GM12878 (cell line): ENCODE measurements around the gene ACTR2. TPM values are rescaled to one million over a fixed set of nuclear protein-coding genes. Genes with fewer than 3 reads are reported as not detected.

Experiments used
- ATAC-seq: fragments of 200-7000 bp; cut with Tn5 transposase; 3 replicates; pipeline ENCODE4 v1.9.1; 2020; ENCODE audit warnings: mild to moderate bottlenecking, moderate library complexity
- BruUV-seq: library from RNA; stranded (reverse); fragments of 400-500 nt; replicated peaks from 2 replicates; lab custom pipeline; 2021; lab: Mats Ljungman, UMichigan
- CTCF ChIA-PET: fragments of 300-600 bp; sonication (Branson Sonifier 250); formaldehyde crosslinking; extraction: SDS; loops from one replicate; lab custom pipeline; 2021; ENCODE audit warnings: inconsistent platforms; lab: Yijun Ruan, JAX
- POLR2A ChIA-PET: fragments of 350-600 bp; formaldehyde crosslinking; extraction: SDS; loops from one replicate; lab custom pipeline; 2021; ENCODE audit warnings: inconsistent platforms; lab: Charles Lee
- RAD21 ChIA-PET: fragments of 300-600 bp; sonication (Branson Sonifier 250); formaldehyde crosslinking; loops from one replicate; lab custom pipeline; 2023; ENCODE audit warnings: antibody characterized with exemption; ENCODE audit not compliant: unreplicated experiment; lab: Charles Lee
- SMC1A ChIA-PET: fragments of 300-600 bp; sonication (Branson Sonifier 250); formaldehyde crosslinking; loops from one replicate; lab custom pipeline; 2023; ENCODE audit not compliant: unreplicated experiment, uncharacterized antibody; lab: Charles Lee
- DNase-seq: peaks from one replicate; pipeline ENCODE4 v3.0.0-alpha.2; 2011; ENCODE audit warnings: low read depth, low spot score
- FAIRE-seq: peaks from 3 replicates; lab custom pipeline; 2011; peaks lifted over from hg19 to GRCh38; lab: Jason Lieb, UNC
- H2AFZ ChIP-seq: 2 replicates; pipeline ENCODE4 v1.6.0; 2011; ENCODE audit warnings: low read depth, low read length, control low read depth; ENCODE audit not compliant: control insufficient read depth
- H3K27ac ChIP-seq: 2 replicates; pipeline ENCODE4 v1.5.1; 2011; ENCODE audit warnings: control low read depth; ENCODE audit not compliant: control insufficient read depth, insufficient read depth
- H3K27me3 ChIP-seq, 2 experiments: replicated peaks in 1 of 2; 2 replicates each; pipeline versions ENCODE4 v1.6.0 to v1.6.1; 2011; ENCODE audit warnings: low read length in 1 of 2; ENCODE audit not compliant: control insufficient read depth in 2 of 2, insufficient read depth in 2 of 2
- H3K36me3 ChIP-seq, 2 experiments: 2 replicates each; pipeline ENCODE4 v1.5.1; 2011; ENCODE audit warnings: low read length in 1 of 2; ENCODE audit not compliant: control insufficient read depth in 2 of 2, insufficient read depth in 2 of 2
- H3K4me1 ChIP-seq: 2 replicates; pipeline ENCODE4 v1.6.1; 2011; ENCODE audit warnings: mild to moderate bottlenecking, low read length, moderate library complexity, mixed read lengths; ENCODE audit not compliant: control insufficient read depth, insufficient read depth
- H3K4me2 ChIP-seq: 2 replicates; pipeline ENCODE4 v1.6.0; 2011; ENCODE audit warnings: control low read depth; ENCODE audit not compliant: control insufficient read depth, insufficient read depth
- H3K4me3 ChIP-seq: fragments of 200-600 bp; sonication (generic); 2 replicates; pipeline ENCODE4 v1.5.1; 2016
- H3K79me2 ChIP-seq: 2 replicates; pipeline ENCODE4 v1.6.0; 2011; ENCODE audit warnings: low read length; ENCODE audit not compliant: control insufficient read depth, insufficient read depth
- H3K9ac ChIP-seq: 2 replicates; pipeline ENCODE4 v1.8.0; 2011; ENCODE audit warnings: low read length, control low read depth, mixed read lengths; ENCODE audit not compliant: control insufficient read depth, insufficient read depth
- H3K9me3 ChIP-seq: replicated peaks from 3 replicates; pipeline ENCODE4 v1.5.1; 2011; ENCODE audit warnings: mild to moderate bottlenecking, low read length; ENCODE audit not compliant: control insufficient read depth, insufficient read depth
- H4K20me1 ChIP-seq: 2 replicates; pipeline ENCODE4 v1.6.0; 2011; ENCODE audit not compliant: control insufficient read depth, insufficient read depth
- ASH2L ChIP-seq: fragments of 300-600, 200-600 bp; sonication (generic); IDR thresholded peaks from 2 replicates; pipeline ENCODE4 v1.6.1; 2017; ENCODE audit warnings: low read depth, mild to moderate bottlenecking, borderline replicate concordance
- PAX8 ChIP-seq: fragments of 450-650 bp; IDR thresholded peaks from 2 replicates; pipeline ENCODE4 v1.6.1; 2017; ENCODE audit warnings: mild to moderate bottlenecking, moderate library complexity
- PML ChIP-seq: IDR thresholded peaks from 2 replicates; pipeline ENCODE4 v1.6.1; 2012; ENCODE audit warnings: low read length, inconsistent platforms
- SUZ12 ChIP-seq: fragments of 200-600 bp; sonication (generic); IDR thresholded peaks from one replicate; pipeline ENCODE4 v1.6.1; 2018; ENCODE audit warnings: antibody characterized with exemption, mild to moderate bottlenecking; ENCODE audit not compliant: unreplicated experiment
- TBL1XR1 ChIP-seq: IDR thresholded peaks from 2 replicates; pipeline ENCODE4 v1.6.1; 2012; ENCODE audit warnings: low read depth, low read length, improper control_type of control experiment
- ZBED1 ChIP-seq: IDR thresholded peaks from 2 replicates; pipeline ENCODE4 v1.6.1; 2016; ENCODE audit warnings: borderline replicate concordance
- WGBS: methylation state at CpG from one replicate; pipeline ENCODE4 v1.1.6; 2016; ENCODE audit warnings: low lambda C conversion rate; ENCODE audit not compliant: insufficient replicate concordance, insufficient coverage; ENCODE audit errors: missing lambda C conversion rate; 5-methylcytosine and 5-hydroxymethylcytosine counted together
- in situ Hi-C: fragments of 300-500 bp; cut with MboI; formaldehyde crosslinking; loops from 9 replicates; pipeline ENCODE4 v1.14.3; 2018; ENCODE audit warnings: mixed read lengths
- intact Hi-C: fragments of 100-400 bp; cut with micrococcal nuclease; formaldehyde crosslinking; loops from one replicate; pipeline ENCODE4 v1.14.2; 2022; ENCODE audit not compliant: unreplicated experiment
- polyA plus RNA-seq, 11 experiments: library from polyadenylated mRNA; depleted of rRNA in 4 of 11; unstranded in 6 of 11; stranded (reverse) in 5 of 11; fragments of >200 nt; fragmentation: Nextera tagmentation in 4 of 11; fragmentation: Illumina TruSeq in 1 of 11; extraction: Ambion mirVana in 4 of 11; extraction: Trizol in 1 of 11; gene quantifications; 1 replicate in 1 of 11; 2 replicates in 10 of 11; pipeline versions ENCODE4 v1.2.1 to v1.2.3, GENCODE V29; 2011 to 2016; ENCODE audit warnings: inconsistent platforms in 2 of 11, missing spikeins in 2 of 11, low read depth in 1 of 11
- total RNA-seq, 4 experiments: library from RNA; depleted of rRNA in 3 of 4; stranded (reverse); fragments of >200 nt in 3 of 4; fragmentation: Illumina TruSeq in 1 of 4; extraction: Trizol in 1 of 4; gene quantifications; 2 replicates each; pipeline versions ENCODE4 v1.2.1 to v1.2.3, GENCODE V29; 2013 to 2021

ACTR2 gene
- total and polyA plus RNA-seq, 10 of the 15 experiments (the other 5 are each of a cell fraction or from before 2014, with no cell fraction given): 94.2 to 401 (median 195) TPM

- Histone ChIP-seq H3K36me3 (peaks cover 0 to 9% of the 10 kb centered on the region in 2 experiments; a peak in 2 of 4 replicates), H3K27me3 (no peaks in the 10 kb centered on the region), H3K9ac (no peak overlapping the region), H3K27ac (no peak overlapping the region), H3K4me2 (no peak overlapping the region), H4K20me1 (no peaks in the 10 kb centered on the region), H2AFZ (no peak overlapping the region), H3K4me1 (no peaks in the 10 kb centered on the region), H3K79me2 (no peaks in the 10 kb centered on the region), H3K9me3 (no peaks in the 10 kb centered on the region), H3K4me3 (no peak overlapping the region)
- ChIA-PET POLR2A (interaction anchor here (1.1 kb wide), 1 partner anchor 21 kb away, joined by 3 read pairs; no protein-coding TSS in a partner anchor), RAD21 (interaction anchor here (1.1 to 3.0 kb wide), 6 partner anchors 11 to 165 kb away, joined by 3 to 10 read pairs (median 4); no protein-coding TSS in a partner anchor), SMC1A (interaction anchor here (0.7 to 2.4 kb wide), 8 partner anchors 12 to 297 kb away, joined by 3 to 6 read pairs (median 4); no protein-coding TSS in a partner anchor), CTCF (interaction anchor here (1.5 to 2.0 kb wide), 3 partner anchors 26 to 275 kb away, joined by 3 to 6 read pairs (median 6); no protein-coding TSS in a partner anchor)
- BruUV-seq: no TSS peak
- in situ Hi-C loops: no loop called here
- no peak for TF ChIP-seq ASH2L
- no peak for TF ChIP-seq PML
- TF ChIP-seq SUZ12: no peak
- TF ChIP-seq PAX8: no peak
- TF ChIP-seq ZBED1: no peak
- no peak for TF ChIP-seq TBL1XR1
- intact Hi-C loops: no loop called here
- no peak for DNase-seq
- FAIRE-seq: no peak
- 100% methylated on average over 3 of the region's 3 CpGs for WGBS
- ATAC-seq: no peak
Measured at GRCh38 chr2:65277118-65277517, 49.5 kb downstream of the ACTR2 start.
